Stimulated activated CD8-positive, alpha-beta memory T cell treated with anti-CD3 and anti-CD28 coated beads, Interleukin-4, amount 100 ng/mL, for 24 hours (primary cell): ENCODE measurements around the gene ENDOV.
"Not testable (repeated sequence)": the region's sequence is repeated elsewhere in the genome, so short reads cannot be mapped to it uniquely, and the experiment has no call there.

Experiments used
- DNase-seq: peaks from one replicate; pipeline ENCODE4 v3.0.0-alpha.2; 2020; ENCODE audit warnings: low read depth

The ENDOV gene

GRCh38 chr17:80388601-80389000, 26.4 kb upstream of the ENDOV start:
- DNase-seq: no peak

DNA sequence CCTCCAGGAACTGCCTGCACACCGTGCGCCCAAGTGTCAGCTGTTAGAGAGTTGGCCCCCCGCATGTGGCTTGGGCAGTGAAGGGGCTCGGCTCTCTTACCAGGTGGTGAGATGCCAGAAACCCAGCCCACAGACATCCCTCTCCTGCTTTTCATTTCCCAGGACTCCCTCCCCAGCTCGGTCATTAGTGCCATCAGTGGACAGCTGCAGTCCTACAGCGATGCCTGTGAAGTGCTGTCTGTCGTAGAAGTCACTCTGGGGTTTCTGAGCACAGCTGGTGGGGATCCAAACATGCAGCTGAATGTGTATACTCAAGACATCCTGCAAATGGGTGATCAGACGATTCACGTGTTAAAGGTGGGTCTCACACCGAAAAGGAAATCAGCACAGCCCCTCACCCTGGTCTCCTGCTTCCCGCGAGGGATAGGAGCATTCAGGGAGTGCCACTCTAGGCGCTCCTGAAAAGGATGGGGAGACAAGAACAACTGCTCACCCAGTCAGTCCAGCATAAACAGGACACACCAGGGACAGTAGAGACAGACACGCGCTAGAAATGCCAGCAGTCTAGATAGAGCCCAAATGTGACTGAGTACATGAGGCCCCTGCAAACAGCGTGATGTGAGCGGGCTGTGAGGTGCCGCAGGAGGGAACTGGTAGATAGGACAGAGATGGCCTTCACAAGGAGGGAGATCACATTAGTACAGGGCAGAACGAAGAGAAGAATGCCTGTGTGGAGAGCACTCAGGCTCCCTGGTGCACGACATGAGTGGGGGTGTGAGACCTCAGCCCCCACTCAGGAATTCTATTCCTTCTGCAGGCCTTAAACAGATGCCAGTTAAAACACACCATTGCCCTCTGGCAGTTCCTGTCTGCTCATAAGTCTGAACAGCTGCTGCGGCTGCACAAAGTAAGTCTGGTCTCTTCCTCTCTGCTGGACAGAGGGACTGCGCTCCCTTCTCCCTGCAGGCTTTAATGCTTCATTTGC, 25.7 kb upstream of the ENDOV start:
- no peak for DNase-seq

- no peak for DNase-seq
Observed at GRCh38 chr17:80393241-80393890, 21.6 kb upstream of the ENDOV start.

- DNase-seq: no peak
Observed at GRCh38 chr17:80393961-80394360, 21.0 kb upstream of the ENDOV start.

DNA sequence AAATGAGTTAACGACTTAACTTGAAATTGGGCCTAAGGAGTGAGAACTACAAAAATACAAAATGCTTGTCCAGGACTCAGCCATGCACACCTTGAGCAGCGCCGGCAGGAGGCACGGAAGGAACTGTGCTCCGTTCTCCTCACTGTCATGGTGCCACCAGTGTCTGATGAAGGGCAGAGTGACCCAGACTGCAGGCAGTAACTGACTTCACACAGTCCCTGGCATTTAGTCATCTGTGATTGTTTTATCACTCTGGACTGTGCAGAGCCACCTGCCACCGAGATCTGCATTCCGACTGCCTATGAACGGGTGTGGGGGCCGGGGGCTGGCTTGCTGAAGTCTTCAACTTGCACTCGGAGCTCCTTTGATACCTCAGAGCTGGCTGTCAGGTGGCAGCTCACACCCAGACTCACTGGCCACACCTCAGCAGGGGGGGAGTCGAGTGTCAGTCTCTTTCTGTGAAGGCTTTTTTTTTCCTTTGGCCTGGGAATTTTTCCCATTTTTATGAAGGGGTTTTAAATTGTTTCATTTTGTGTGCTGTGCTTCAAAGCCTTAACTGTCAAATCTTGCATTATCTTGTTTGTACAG, 20.2 kb upstream of the ENDOV start:
- DNase-seq: no peak

- DNase-seq: no peak
Observed at GRCh38 chr17:80395402-80396151, 19.4 kb upstream of the ENDOV start.

- DNase-seq: no peak
Observed at GRCh38 chr17:80396157-80397033, 18.6 kb upstream of the ENDOV start.

GRCh38 chr17:80397034-80397387, 18.0 kb upstream of the ENDOV start:
- DNase-seq: no peak

DNA sequence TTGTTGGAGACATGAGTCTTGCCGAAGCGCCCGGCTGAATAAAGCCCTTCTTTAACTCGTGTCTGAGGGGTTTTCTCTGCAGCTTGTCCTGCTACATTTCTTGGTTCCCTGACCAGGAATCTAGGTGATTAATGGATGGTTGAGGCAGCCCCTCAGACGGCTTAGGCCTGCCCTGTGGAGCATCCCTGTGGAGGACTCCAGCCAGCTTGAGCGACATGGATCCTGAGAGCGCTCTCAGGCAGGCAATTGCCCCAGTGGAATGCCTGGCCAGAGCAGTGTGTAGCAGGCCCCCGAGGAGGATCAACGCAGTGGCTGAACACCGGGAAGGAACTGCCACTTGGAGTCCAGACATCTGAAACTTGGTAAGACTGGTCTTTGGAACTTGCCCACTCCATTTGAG, 17.3 kb upstream of the ENDOV start:
- DNase-seq: no peak

- not testable (repeated sequence) for DNase-seq
Observed at GRCh38 chr17:80401086-80401485, 13.9 kb upstream of the ENDOV start.

- not testable (repeated sequence) for DNase-seq
Observed at GRCh38 chr17:80402102-80402501, 12.9 kb upstream of the ENDOV start.

DNA sequence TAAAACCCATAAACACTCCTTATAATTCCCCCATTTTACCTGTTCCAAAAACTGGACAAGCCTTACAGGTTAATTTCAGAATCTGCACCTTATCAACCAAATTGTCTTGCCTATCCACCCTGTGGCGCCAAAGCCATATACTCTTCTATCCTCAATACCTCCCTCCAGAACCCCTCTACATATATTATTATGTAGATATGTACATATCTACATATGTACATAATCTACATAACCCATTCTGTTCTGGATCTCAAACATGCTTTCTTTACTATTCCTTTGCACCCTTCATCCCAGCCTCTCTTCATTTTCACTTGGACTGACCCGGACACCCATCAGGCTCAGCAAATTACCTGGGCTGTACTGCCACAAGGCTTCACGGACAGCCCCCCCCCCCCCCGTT, 12.0 kb upstream of the ENDOV start:
- no peak for DNase-seq

DNA sequence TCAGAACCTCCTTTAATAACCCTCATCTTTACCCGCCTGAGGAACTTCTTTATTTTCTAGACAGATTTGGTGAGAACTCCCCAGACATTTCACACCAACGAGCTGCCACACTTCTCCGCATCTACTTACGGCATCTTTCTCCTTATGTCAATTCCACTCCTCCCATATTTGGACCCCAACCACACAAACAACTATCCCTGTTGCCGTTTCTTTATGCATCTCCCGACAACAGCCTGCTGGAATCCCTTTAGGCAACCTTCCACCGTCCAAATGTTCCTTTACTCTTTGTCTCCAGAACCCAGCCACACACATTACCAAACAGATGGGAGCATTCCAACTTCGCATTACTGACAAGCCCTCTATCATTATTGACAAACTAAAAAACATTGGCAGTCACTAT, 8.8 kb upstream of the ENDOV start:
- no peak for DNase-seq

- not testable (repeated sequence) for DNase-seq
Observed at GRCh38 chr17:80407917-80408316, 7.0 kb upstream of the ENDOV start.

GRCh38 chr17:80408872-80409271, 6.1 kb upstream of the ENDOV start:
- DNase-seq: no peak

GRCh38 chr17:80409626-80410025, 5.3 kb upstream of the ENDOV start:
- DNase-seq: no peak

DNA sequence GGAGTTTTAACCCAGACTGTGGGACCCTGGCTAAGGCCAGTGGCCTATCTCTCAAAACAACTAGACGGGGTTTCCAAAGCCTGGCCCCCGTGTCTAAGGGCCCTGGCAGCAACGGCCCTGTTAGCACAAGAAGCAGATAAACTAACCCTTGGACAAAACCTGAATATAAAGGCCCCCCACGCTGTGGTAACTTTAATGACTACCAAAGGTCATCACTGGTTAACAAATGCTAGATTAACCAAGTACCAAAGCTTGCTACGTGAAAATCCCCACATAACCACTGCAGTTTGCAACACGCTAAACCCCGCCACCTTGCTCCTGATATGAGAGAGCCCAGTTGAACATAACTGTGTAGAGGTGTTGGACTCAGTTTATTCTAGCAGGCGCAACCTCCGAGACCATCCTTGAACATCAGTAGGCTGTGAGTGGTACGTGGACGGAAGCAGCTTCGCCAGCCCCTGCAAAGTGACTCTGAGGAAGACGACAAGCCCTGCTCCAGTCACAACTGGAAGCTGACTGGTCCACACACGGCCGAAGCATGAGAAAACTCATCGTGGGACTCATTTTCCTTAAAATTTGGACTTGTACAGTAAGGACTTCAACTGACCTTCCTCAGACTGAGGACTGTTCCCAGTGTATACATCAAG, 4.4 kb upstream of the ENDOV start:
- DNase-seq: not testable (repeated sequence)

DNA sequence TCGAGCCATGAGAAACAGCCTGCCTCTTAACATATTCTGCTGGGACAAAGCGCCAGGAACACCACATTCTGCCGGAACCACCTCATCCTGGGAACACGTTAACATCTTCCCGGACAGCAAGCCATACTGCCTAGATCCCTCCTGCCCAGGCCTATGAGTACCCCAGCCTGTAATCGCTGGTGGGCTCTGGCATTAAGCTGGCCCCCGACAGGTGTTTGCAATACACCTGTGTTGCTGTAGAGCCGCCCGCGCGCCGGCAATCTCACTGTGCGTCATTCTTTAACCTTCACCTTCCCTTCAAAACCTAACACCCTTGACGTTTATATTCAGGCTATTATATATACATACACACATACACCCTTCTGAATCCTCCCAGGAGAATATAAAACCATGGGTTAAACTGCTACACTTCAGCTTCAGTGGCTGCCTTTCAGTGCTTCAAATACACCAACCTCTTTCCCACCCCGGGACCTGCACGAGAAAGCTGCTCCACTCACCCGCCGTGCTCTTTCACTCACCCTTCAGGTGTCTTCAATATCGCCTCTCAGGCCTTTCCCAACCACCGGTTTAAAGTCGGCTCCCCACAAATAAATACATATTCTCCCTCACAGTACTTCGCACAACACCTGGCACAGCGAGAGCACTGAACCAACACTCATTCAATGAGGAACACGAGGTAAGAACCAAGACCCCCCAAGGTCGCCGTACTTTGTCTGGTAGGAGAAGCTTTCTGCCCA, 1.0 kb upstream of the ENDOV start:
- DNase-seq: no peak

GRCh38 chr17:80414508-80414802, 512 bp upstream of the ENDOV start:
- no peak for DNase-seq

DNA sequence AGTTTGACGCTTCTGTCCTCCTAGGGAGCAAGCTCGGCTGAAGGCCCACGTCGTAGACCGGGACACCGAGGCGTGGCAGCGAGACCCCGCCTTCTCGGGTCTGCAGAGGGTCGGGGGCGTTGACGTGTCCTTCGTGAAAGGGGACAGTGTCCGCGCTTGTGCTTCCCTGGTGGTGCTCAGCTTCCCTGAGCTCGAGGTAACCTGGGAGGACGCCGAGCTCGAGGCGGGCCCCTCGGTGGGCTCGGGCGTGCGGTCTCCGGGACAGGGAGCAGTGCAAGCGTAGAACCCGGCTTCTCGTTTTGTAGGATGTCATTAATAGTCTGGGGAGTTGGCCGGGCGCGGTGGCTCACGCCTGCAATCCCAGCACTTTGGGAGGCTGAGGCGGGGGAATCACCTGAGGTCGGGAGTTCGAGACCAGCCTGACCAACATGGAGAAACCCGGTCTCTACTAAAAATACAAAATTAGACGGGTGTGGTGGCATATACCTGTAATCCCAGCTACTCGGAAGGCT, 715 bp downstream of the ENDOV start:
- no peak for DNase-seq
